ENCODE data around the gene PRDM7. TPM values are rescaled to one million over a fixed set of nuclear protein-coding genes. Genes with fewer than 3 reads are reported as not detected.

PRDM7 gene
- total RNA-seq, 1 experiment from 2014 or later: not detected

DNA sequence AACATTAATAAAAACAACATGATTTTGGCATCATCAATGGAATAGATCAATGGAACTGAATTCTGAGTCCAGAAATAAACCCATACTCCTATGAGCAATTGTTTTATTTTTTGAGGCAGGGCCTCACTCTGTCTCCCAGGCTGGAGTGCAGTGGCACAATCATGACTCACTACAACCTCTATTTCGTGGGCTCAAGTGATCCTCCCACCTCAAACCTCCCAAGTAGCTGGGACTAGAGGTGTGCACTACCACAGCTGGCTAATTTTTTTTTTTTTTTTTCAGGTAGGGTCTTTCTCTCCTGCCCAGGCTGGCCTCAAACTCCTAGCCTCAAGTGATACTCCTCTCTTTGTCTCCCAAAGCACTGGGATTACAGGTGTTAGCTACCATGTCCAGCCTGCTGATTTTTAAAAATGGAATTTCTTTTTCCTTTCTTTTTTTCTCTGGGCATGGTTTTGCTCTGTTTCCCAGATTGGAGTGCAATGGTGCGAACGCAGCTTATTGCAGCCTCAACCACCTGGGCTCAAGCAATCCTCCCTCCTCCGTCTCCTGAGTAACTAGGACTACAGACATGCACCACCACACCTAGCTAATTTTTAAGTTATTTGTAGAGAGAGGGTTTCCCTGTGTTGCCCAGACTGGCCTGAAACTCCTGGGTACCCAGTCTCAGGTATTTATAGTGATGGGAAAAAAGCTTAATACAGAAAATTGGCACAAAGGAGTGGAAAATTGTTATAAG lies 7.3 kb upstream of the PRDM7 start:
- Mint-ChIP-seq H3K27ac (ENCODE audit: unreplicated experiment) (no peak overlapping the region), H3K4me1 (ENCODE audit: low read depth, unreplicated experiment) (no peaks in the 10 kb centered on the region), H3K9me3 (ENCODE audit: unreplicated experiment) (no peaks in the 10 kb centered on the region), H3K27me3 (ENCODE audit: insufficient read depth, unreplicated experiment) (peaks cover 12% of the 10 kb centered on the region), H3K4me3 (ENCODE audit: unreplicated experiment) (no peak overlapping the region), H3K36me3 (ENCODE audit: insufficient read depth, unreplicated experiment) (no peaks in the 10 kb centered on the region)
- intact Hi-C loops (cut with micrococcal nuclease; ENCODE audit: unreplicated experiment): no loop called here
- POLR2A ChIA-PET: no interaction called here
- TF ChIP-seq, protein P1, sequence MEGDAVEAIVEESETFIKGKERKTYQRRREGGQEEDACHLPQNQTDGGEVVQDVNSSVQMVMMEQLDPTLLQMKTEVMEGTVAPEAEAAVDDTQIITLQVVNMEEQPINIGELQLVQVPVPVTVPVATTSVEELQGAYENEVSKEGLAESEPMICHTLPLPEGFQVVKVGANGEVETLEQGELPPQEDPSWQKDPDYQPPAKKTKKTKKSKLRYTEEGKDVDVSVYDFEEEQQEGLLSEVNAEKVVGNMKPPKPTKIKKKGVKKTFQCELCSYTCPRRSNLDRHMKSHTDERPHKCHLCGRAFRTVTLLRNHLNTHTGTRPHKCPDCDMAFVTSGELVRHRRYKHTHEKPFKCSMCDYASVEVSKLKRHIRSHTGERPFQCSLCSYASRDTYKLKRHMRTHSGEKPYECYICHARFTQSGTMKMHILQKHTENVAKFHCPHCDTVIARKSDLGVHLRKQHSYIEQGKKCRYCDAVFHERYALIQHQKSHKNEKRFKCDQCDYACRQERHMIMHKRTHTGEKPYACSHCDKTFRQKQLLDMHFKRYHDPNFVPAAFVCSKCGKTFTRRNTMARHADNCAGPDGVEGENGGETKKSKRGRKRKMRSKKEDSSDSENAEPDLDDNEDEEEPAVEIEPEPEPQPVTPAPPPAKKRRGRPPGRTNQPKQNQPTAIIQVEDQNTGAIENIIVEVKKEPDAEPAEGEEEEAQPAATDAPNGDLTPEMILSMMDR (IDR thresholded peaks at IDR 0.05; ENCODE audit: insufficient read depth in 1 of 2, low read depth in 1 of 2, low read length in 1 of 2, severe bottlenecking in 1 of 2, unreplicated experiment in 1 of 2): no peak
- H3K4me3 ChIP-seq (ENCODE audit: low read depth, low read length): no peak overlapping the region
- H3K9me3 ChIP-seq: peaks cover 2% of the 10 kb centered on the region; the same call in 1 of the 2 replicates
- CTCF ChIA-PET: interaction anchor here (0.7 kb wide), 3 partner anchors 37 to 810 kb away, joined by 3 read pairs; no protein-coding TSS in a partner anchor
- no peak for DNase-seq
- H3K36me3 ChIP-seq (ENCODE audit: control insufficient read depth, insufficient read depth, low read length): no peaks in the 10 kb centered on the region
- no TSS peak for BruUV-seq (replicated peaks)
- no peaks in the 10 kb centered on the region for H3K4me1 ChIP-seq
- no peaks in the 10 kb centered on the region for H3K27me3 ChIP-seq (replicated peaks; ENCODE audit: control insufficient read depth, insufficient read depth, low read length)

DNA sequence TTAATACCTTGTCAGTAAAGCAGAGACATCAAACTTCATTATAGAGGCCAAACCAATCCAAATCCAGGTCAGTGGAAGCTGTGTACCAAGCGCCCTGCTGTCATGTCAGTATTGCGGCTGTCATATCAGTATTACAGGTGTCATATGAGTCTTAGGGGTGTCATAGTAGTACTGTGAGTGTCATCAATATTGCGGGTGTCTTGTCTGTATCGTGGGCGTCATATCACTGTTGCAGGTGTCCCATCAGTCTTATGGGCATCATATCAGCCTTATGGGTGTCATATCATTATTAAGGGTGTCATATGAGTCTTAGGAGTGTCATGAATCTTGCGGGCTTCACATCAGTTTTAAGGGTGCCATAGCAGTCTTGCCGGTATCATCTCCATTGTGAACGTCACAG lies 6.0 kb upstream of the PRDM7 start:
- POLR2A ChIA-PET: no interaction called here
- Mint-ChIP-seq H3K4me3 (ENCODE audit: unreplicated experiment) (no peak overlapping the region), H3K27ac (ENCODE audit: unreplicated experiment) (no peak overlapping the region), H3K4me1 (ENCODE audit: low read depth, unreplicated experiment) (no peaks in the 10 kb centered on the region), H3K9me3 (ENCODE audit: unreplicated experiment) (no peaks in the 10 kb centered on the region), H3K36me3 (ENCODE audit: insufficient read depth, unreplicated experiment) (no peaks in the 10 kb centered on the region), H3K27me3 (ENCODE audit: insufficient read depth, unreplicated experiment) (peaks cover 11% of the 10 kb centered on the region)
- intact Hi-C loops (cut with micrococcal nuclease; ENCODE audit: unreplicated experiment): no loop called here
- H3K36me3 ChIP-seq (ENCODE audit: control insufficient read depth, insufficient read depth, low read length): no peaks in the 10 kb centered on the region
- no peak overlapping the region for H3K4me3 ChIP-seq (ENCODE audit: low read depth, low read length)
- DNase-seq: no peak
- CTCF ChIA-PET: no interaction called here
- no peaks in the 10 kb centered on the region for H3K4me1 ChIP-seq
- H3K9me3 ChIP-seq: peaks cover 2% of the 10 kb centered on the region; the same call in 1 of the 2 replicates
- TF ChIP-seq, protein P1 (IDR thresholded peaks at IDR 0.05; ENCODE audit: insufficient read depth in 1 of 2, low read depth in 1 of 2, low read length in 1 of 2, severe bottlenecking in 1 of 2, unreplicated experiment in 1 of 2): no peak
- BruUV-seq (replicated peaks): no TSS peak
- H3K27me3 ChIP-seq (replicated peaks; ENCODE audit: control insufficient read depth, insufficient read depth, low read length): no peaks in the 10 kb centered on the region

DNA sequence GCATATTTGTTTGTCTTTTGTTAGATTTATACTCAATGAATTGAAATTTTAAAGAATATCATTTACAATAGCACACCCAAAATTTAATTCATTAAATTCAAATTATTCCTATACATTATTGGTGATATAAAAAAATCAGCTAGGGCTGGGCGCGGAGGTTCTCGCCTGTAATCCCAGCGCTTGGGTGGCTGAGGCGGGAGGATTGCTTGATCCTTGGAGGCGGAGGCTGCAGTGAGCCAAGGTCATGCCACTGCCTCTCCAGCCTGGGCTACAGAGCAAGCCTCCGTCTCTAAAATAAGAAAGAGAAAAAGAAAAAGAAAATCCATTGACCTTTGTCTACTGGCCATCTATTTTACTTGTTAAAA lies 4.5 kb upstream of the PRDM7 start:
- ChIA-PET CTCF (interaction anchor here (1.0 to 1.3 kb wide), 4 partner anchors 8 to 109 kb away, joined by 3 to 6 read pairs (median 4); partner anchors contain the start of gene DBNDD1), POLR2A (no interaction called here)
- Mint-ChIP-seq H3K27me3 (ENCODE audit: insufficient read depth, unreplicated experiment) (peaks cover 9% of the 10 kb centered on the region), H3K27ac (ENCODE audit: unreplicated experiment) (no peak overlapping the region), H3K36me3 (ENCODE audit: insufficient read depth, unreplicated experiment) (peaks cover 12% of the 10 kb centered on the region), H3K4me1 (ENCODE audit: low read depth, unreplicated experiment) (peaks cover 8% of the 10 kb centered on the region), H3K4me3 (ENCODE audit: unreplicated experiment) (peak overlapping the region; percentile 66), H3K9me3 (ENCODE audit: unreplicated experiment) (no peaks in the 10 kb centered on the region)
- Histone ChIP-seq H3K27me3 (replicated peaks; ENCODE audit: control insufficient read depth, insufficient read depth, low read length) (no peaks in the 10 kb centered on the region), H3K4me1 (peaks cover 3% of the 10 kb centered on the region; the same call in 1 of the 2 replicates), H3K36me3 (ENCODE audit: control insufficient read depth, insufficient read depth, low read length) (no peaks in the 10 kb centered on the region), H3K4me3 (ENCODE audit: low read depth, low read length) (no peak overlapping the region), H3K9me3 (peaks cover 2% of the 10 kb centered on the region; the same call in 1 of the 2 replicates)
- no TSS peak for BruUV-seq (replicated peaks)
- intact Hi-C loops (cut with micrococcal nuclease; ENCODE audit: unreplicated experiment): no loop called here
- no peak for DNase-seq
- TF ChIP-seq, protein P1 (IDR thresholded peaks at IDR 0.05; ENCODE audit: insufficient read depth in 1 of 2, low read depth in 1 of 2, low read length in 1 of 2, severe bottlenecking in 1 of 2, unreplicated experiment in 1 of 2): no peak

Data from Caco-2 (cell line).